GM19099 (cell line): Measurements from ENCODE around the gene GLUD2.
"Not testable (repeated sequence)": the region's sequence is repeated elsewhere in the genome, so short reads cannot be mapped to it uniquely, and the experiment has no call there.

Experiments used
- POLR2A ChIP-seq: IDR thresholded peaks from 3 replicates; pipeline ENCODE4 v1.6.1; 2011; ENCODE audit warnings: low read depth; ENCODE audit not compliant: insufficient read length; ENCODE audit errors: extremely low read depth

Gene GLUD2

DNA sequence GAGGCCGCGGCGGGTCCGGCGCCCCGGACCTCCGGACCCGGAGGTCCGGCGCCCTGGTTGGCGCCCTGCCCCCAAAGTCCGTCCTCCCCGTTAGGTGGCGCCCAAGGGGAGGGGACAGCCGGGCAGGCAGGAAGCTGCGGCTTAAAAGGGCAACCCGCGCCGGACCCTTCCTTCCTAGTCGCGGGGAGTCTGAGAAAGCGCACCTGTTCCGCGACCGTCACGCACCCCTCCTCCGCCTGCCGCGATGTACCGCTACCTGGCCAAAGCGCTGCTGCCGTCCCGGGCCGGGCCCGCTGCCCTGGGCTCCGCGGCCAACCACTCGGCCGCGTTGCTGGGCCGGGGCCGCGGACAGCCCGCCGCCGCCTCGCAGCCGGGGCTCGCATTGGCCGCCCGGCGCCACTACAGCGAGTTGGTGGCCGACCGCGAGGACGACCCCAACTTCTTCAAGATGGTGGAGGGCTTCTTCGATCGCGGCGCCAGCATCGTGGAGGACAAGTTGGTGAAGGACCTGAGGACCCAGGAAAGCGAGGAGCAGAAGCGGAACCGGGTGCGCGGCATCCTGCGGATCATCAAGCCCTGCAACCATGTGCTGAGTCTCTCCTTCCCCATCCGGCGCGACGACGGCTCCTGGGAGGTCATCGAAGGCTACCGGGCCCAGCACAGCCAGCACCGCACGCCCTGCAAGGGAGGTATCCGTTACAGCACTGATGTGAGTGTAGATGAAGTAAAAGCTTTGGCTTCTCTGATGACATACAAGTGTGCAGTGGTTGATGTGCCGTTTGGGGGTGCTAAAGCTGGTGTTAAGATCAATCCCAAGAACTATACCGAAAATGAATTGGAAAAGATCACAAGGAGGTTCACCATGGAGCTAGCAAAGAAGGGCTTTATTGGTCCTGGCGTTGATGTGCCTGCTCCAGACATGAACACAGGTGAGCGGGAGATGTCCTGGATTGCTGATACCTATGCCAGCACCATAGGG lies at the start of gene GLUD2:
Gene GLUD2 (plus strand): TSS at position 170 of the 979 bp plus-strand sequence. CDS start 75 bp downstream, at position 245.
- not testable (repeated sequence) for TF ChIP-seq POLR2A

DNA sequence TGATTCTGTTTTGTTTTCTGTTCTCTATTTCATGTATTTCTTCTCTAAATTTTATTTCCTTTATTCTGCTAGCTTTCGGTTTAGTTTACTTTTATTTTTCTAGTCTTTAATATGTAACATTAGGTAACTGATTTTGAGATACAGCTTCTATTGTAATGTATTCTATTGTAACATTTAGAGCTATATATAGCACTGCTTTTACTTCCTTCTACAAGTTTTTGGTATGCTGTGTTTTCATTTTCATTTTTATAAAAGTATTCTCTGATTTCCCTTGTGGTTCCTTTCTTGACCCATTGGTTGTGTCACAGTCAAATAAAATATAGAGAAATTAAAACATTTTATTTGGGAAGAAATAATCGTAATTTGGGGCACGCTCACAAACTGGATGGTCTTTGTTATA lies 48.0 kb upstream of the GLUD2 start:
- TF ChIP-seq POLR2A, result no peak

DNA sequence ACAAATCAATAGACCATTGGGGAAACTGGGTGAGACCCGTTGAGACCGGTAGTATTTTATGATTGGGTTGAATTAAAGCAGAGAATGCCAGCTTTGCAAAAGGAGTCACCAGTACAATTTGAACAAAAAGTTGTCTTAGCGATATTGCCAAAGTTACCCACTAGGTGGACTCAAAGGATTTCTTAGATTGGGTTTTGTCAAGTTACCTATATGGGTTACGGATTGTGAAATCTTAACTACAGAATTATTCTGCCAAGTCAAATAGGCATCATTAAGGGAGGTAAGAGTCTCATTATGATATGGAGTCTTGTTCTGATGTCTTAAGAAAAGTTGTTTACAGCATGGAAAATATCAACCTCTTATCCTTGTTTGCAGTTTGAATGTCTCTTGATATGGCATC lies 46.8 kb upstream of the GLUD2 start:
- no peak for TF ChIP-seq POLR2A

DNA sequence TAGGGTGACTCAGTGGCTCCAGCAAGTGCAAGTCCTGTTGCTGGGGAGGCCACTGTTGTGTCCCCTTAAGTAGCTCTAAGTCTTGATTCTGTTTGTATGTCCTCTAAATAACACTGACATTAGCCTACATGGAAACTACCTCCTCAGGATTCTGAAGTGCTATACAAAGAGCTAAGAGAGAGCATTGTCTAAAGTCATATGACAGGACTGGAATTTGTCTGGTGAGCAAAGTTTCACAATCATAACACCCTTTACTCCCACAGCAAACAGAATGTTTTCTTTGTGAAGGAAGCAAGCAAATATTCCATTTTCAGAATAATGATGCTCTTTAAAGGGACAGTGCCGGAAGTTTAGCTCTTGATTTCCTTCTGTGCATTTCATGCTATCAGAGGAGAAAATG lies 38.5 kb upstream of the GLUD2 start:
- TF ChIP-seq POLR2A, result no peak

DNA sequence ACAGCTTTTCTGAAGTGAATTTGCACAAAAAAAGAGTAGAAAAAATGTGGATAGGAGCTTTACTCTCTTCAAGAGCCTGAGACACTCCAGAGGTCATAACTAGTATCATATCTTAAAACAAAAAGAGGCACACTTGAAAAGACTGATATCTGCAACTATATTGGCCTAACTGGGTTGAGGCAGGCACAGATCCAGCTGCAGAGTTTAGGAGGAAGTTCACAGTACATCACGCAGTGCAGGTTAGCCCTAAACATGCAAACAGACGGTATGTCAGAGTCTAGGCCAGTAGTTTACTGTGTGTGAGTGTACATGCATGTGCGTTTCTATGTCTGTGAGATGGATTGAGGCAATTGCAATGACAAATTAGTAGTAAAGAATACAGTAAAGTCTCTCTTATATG lies 37.6 kb upstream of the GLUD2 start:
- TF ChIP-seq POLR2A, result no peak

DNA sequence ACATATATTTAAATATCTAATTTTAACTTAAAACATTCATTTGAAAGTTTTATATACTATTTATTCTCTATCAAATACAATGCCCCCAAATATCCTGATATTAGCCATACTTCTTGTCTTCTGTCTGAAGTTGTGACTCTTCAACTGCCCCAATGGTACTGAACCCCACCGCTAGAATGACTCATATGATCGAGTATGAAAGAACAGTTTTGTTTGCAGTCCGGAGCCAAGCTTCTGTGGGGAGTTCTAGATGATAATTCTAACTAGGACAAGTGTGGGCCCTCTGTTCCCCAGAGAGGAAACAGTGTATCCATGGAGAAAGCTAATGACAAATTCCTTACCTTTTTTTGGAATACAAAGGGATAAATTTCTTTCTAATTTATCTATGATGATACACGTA lies 37.2 kb upstream of the GLUD2 start:
- TF ChIP-seq POLR2A, result no peak

DNA sequence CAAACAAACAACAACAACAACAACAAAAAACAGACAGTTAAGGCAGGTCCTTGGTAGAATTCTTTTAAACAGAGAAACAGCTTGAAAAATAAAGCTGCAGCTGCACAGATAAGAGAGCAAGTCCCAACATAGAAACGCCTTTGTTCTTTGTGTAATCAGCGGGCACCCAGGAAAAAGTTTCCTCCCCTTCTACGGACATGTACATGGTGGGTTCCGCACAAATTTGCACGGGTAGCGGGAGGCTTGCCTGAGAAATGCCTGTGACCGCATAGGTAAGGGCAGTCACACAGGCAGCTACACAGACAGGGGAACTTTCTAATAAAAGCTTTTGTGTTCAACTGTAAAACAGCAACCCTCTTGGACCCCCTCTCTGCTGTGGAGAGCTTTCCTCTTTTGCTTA lies 36.2 kb upstream of the GLUD2 start:
- no peak for TF ChIP-seq POLR2A

DNA sequence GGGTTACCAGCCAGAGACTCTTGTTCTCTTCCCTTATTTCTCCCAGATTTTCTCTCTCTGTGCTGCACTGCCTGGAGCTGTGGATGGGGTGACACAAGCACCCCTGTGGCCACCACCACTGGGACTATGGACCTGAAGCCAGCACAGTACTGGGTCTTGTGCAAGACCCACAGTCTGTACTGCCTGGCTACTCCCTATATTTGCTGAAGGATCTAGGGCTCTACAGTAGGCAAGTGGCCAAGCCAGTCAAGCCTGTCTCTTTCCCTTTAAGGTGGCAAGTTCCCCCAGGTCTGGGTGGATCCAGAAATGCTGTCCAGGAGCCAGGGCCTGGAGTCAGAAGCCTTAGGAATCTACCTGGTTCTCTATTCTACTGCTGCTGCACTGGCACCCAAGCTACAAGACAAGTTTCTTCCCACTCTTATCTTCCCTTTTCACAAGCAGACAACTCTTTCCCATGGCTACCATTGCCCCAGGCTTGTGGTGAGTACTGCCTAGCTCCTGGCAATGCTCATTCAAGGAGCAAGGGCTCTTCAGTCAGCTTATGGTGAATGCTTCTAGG lies 33.4 kb upstream of the GLUD2 start:
- TF ChIP-seq POLR2A, result no peak

DNA sequence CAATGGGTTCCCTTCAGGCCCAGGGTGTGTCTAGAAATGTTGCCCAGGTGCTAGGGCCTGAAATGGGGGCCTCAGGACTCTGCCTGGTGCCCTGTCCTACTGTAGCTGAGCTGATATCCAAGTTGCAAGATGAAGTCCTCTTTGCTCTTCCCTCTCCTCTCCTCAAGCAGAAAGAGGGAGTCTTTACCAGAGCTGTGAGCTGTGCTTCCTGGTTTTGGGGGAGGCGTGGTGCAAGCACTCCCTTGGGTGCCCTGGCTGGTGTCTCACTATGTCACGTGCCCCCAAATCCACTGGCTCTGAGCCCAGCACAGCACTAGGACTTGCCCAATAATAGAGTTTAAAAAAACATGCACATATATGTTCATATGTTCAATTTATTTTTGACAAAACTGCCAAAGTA lies 32.6 kb upstream of the GLUD2 start:
- TF ChIP-seq POLR2A, result no peak

DNA sequence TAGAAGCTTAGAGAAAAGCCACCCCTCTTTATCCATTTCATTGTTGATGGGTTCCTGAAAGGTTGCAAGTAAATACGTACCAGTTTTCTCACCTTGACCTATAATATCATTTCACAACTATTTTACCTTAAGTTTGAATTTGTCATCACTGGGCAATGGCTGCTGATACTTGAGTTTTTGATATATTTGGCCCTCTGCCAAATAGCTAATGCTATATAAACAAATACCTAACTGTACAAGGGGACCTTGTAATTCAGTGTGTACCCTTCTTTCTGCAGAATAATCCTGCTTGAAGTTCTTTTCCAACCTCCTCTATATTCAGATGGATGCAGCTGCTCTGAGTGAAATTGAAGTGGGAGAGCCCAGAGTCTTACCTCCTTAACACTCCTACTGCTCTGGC lies 19.0 kb upstream of the GLUD2 start:
- no peak for TF ChIP-seq POLR2A

DNA sequence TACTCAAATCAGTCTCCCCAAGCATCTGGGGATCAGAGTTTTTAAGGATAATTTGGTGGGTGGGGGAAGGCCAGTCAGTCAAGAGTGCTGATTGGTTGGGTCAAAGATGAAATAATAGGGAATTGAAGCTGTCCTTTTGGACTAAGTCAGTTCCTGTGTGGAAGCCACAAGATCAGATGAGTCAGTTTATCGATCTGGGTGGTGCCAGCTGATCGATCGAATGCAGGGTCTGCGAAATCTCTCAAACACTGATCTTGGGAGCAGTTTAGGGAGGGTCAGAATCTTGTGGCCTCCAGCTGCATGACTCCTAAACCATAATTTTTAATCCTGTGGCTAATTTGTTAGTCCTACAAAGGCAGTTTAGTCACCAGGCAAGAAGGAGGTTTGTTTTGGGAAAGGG lies 17.3 kb upstream of the GLUD2 start:
- no peak for TF ChIP-seq POLR2A

DNA sequence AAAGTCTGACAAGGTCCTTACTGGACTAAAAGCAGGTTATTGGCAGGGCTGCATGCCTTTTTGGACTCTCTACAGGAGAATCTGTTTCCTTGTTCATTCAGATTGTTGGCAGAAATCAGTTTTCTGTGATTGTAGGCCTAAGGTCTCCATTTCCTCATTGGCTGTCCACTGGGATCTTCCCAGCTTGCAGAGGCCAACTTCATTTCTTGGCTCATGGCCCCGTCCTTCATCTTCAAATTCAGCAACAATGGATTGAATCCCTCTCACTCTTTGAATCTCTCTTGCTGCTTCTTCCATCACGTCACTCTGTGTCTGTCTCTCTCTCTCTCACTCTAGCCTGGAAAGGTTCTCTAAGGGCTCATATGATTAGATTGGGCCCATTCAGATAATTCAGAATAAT lies 14.9 kb upstream of the GLUD2 start:
- TF ChIP-seq POLR2A, result no peak

DNA sequence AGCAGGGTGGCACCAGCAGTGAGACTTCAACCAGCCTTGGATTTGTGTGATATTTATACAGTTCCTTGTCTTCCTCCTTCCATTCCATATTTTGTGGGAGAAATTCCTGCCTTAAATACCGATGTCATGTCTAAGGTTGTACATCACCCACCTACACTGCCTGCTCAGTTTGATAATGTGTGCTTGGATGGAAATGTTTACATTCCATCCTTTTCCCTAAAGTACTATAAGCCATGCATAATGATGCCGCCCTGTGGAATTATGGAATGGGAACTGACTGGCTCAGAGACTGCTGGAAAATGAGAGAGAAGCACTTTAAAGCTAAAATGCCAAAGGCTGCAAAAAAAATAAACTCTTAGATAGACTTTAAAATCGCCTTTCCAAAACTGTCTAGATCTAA lies 11.3 kb upstream of the GLUD2 start:
- no peak for TF ChIP-seq POLR2A

DNA sequence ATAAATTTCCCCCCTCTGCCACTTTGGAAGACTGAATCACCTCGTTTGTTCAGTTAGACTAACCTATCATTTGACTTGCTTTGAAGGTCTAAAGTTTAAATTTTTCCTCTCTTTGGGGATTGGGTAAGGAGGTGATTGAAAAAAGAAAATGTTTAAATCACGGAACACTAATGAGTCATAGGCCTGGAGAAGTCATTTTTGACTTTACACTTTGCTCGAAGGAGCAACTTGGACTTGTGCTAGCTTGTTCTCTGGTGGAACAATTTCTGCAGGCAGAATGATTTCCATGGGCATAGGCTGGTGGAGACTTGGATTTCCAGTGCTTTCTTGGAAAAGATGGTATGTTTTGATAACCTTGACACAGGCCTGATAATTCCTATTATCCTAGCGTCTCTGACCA lies 10.5 kb upstream of the GLUD2 start:
- no peak for TF ChIP-seq POLR2A

DNA sequence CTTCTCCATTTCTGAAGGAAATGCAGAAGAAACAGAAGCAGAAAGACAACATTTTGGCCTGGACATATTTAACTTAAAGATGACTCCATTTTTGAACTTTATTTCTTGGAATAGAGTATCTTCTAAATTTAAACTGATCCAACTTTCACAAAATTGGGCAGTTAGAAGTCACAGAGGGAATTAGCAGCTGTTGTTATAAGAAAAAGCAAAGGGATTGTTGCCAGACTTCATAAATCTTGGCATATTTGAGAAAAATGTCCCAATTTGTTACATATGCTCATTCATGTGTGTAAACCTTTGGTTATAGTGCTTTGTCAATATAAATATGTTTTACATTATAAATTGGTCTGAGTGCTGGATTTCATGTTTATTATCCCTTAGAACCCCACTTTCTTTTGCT lies 3.4 kb downstream of the GLUD2 start:
- TF ChIP-seq POLR2A, result no peak

DNA sequence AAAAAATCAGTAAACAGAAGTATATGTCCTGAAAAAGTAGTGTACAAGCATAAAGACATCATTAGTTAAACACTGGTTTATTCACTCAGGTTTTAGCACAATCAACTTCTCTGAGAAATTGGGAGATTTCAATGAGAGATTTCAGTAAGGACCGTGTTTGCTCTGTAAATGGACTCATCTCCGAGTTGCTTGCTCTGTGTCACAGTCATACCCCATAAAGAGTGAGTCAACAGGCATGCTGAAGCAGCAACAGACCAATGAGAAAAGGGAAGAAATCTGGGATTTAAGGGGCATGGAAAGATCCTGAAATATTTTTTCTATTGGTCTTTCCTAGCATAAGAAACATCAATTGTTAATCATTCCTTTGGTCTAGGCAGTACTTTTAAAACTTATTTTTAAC lies 4.7 kb downstream of the GLUD2 start:
- TF ChIP-seq POLR2A, result no peak

DNA sequence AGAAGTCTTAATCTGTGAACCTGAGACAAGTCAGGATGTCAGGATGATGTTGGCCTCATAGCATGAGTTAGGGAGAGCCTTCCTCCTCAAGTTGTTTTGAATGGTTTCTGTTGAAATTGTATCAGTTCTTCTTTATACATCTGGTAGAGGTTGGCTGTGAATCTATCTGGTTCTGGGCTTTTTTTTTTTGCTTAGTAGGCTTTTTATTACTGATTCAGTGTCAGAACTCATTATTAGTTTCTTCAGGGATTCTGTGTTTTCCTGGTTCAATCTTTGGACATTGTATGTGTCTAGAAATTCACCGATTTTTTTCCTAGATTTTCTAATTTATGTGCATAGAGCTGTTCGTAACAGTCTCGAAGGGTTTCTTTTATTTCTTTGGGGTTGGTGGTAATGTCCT lies 14.9 kb downstream of the GLUD2 start:
- TF ChIP-seq POLR2A, result no peak

DNA sequence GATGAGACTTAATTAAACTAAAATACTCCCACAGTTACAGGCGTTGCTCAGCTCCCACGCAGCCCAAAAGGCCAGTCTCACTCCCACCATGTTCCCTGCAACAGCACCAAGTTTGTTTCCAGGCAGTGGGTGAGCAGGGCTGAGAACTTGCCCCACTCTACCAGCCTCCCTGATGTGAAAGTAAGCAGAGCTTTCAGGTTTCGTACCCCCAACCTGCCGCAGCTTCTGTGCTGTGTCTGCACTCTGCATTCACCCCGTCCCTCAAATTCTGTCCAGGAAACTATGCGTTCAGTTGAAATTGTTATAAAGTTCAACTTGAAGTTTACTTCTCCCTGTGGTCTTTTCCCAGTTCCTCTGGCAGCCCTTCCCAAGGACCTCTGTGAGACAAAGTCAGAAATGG lies 17.2 kb downstream of the GLUD2 start:
- TF ChIP-seq POLR2A, result no peak
